RPMI7951 (cell line): Measurements from ENCODE around the gene CTSC. TPM values are rescaled to one million over a fixed set of nuclear protein-coding genes. Genes with fewer than 3 reads are reported as not detected.
"Not testable (repeated sequence)": the region's sequence is repeated elsewhere in the genome, so short reads cannot be mapped to it uniquely, and the experiment has no call there.

Source experiments
- DNase-seq: peaks from one replicate; pipeline ENCODE4 v3.0.0-alpha.2; 2012; ENCODE audit warnings: low read depth
- total RNA-seq: library from RNA; depleted of rRNA; stranded (reverse); fragments of >200 nt; shearing (Covaris generic); gene quantifications from 2 replicates; pipeline ENCODE4 v1.2.3, GENCODE V29; 2014

CTSC gene
- total RNA-seq, 1 experiment from 2014 or later: 164 TPM

DNA sequence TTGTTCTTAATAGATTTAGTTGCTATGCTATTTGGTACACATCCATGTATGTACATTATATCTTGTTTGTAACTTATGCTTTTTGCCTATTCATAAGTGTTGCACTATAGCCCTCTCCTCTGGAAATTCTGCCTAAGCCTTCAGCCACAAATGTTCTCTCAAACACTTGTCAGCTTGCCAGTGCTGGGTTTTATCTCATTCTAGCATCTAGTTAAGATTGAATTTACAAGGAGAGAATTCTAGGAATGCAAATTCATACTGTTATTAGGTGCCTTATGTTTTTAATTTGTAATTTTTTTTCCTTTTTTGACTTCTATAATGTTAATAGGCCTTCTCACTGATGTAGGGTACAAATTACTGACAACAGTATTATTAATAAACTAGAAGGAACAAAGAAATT, 14.6 kb upstream of the CTSC start:
- peak; percentile 35 for DNase-seq

- DNase-seq: no peak
These were observed 11.3 kb upstream of the CTSC start for GRCh38 chr11:88348870-88349269.

DNA sequence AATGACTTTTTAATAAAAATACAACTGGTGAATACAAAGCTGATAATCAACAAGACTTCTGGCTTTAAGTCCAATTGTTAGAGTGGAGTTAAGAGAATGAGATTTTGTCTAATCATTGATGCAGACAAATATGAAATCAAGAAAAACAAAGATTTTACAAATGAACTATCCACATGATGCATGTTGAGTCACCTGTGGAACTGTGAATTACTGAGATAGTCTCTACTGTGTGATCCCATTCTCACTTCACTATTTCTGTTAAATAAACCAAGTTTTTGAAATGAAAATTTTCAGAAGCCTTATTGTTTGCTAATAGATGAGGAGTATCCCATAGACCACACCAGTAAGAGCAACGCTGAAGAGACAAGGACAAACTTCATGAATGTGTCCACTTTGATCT, 8.4 kb upstream of the CTSC start:
- no peak for DNase-seq

GRCh38 chr11:88345408-88345807, 7.9 kb upstream of the CTSC start:
- peak; percentile 50 for DNase-seq

GRCh38 chr11:88344869-88345268, 7.3 kb upstream of the CTSC start:
- DNase-seq: no peak

- DNase-seq: no peak
These were observed 4.2 kb upstream of the CTSC start for GRCh38 chr11:88341522-88342251.

GRCh38 chr11:88340366-88340935, 2.9 kb upstream of the CTSC start:
- no peak for DNase-seq

GRCh38 chr11:88337987-88338668, 592 bp upstream of the CTSC start:
- DNase-seq: peak; percentile 81

DNA sequence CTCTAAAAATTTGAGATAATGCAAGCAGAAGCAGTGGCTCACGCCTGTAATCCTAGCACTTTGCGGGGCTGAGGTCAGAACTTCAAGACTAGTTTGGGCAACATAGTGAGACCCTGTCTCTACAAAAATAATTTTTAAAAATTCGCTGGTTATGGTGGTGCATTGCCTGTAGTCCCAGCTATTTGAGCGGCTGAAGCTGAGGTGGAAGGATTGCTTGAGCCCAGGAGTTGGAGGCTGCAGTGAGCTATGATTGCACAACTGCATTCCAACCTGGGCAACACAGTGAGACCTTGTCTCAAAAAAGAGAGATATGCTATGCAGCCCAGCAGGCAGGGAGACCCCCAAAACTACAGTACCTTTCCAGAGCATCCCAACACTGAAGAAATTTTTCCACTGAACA, 2.3 kb downstream of the CTSC start:
- DNase-seq: no peak

DNA sequence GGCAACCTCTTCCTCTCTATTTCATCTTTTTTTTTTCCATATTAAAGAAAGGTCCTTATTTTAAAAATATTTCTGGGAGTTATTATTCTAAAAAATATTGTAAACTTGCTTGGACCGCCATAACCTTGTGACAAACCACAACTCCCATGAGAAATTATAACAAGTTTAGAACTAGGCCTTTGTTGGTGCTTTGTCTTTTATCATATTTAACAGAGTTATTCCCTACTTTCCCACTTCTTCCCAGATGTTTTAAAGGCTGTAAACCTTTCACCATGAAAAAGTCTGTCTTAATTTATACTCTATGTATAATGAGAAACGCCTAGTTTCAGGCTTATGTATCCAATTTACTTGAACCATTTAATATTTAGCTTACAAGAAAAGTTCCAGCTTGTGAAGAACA, 3.7 kb downstream of the CTSC start:
- no peak for DNase-seq

GRCh38 chr11:88332851-88333250, 4.7 kb downstream of the CTSC start:
- DNase-seq: no peak

- DNase-seq: no peak
These were observed 6.6 kb downstream of the CTSC start for GRCh38 chr11:88330826-88331428.

DNA sequence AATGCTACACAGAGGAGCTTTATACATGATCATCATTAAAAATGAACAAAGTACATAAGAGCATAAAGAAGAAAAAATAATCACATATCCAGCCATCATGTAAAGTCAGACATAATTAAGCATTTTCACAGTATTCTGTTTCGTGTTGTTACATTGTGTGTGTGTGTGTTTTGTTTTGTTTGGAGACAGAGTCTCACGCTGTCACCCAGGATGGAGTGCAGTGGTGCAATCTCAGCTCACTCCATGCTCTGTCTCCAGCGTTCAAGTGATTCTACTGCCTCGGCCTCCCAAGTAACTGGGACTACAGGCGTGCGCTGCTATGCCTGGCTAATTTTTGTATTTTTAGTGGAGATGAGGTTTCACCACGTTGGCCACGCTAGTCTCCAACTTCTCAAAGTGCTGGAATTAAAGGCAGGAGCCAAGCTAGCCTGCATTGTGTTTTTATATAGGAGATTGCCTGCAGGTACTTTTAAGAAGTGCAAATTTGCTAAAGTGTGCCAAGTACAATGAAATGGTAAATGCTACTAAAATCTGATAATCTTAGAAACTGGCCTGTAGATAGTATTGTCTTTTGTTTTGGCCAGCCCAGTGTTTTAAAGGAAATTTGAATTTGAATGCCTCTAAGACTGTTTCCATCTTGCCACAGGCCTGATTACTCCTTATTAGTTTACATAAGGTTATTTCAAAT, 7.8 kb downstream of the CTSC start:
- DNase-seq: no peak

DNA sequence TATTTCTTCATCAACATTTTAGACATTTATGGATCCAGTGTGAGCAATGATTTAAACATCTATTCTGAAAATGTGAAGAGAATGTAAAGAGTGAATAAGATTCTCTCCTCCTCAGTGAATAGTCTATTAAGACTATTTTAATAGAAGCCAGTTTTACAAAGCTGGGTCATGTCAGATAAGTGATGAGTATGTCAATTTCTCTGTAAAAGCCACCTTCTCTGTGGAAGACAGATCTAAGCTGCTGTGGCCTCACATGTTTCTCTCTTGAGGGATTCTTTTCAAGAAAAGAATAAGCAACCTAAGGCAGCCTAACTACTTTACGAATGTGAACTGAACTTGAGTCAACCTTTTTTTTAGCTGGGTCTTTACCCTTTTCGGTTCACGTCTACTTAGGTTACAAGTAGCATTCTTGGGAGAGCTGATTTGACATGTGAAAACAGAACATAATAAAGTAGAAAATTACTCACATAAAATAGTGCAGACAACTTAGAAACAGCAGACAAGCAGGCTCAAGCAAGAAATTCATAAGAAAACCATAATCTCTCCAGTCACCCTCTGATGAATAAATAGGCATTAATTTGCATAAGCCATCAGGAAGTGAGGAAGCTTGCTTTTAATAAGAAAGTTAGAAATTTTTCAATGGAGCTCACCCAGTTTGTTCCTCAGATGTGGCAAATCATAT, 9.9 kb downstream of the CTSC start:
- DNase-seq: no peak

GRCh38 chr11:88327061-88327460, 10.5 kb downstream of the CTSC start:
- DNase-seq: no peak

- DNase-seq: no peak
These were observed 11.4 kb downstream of the CTSC start for GRCh38 chr11:88326099-88326498.

DNA sequence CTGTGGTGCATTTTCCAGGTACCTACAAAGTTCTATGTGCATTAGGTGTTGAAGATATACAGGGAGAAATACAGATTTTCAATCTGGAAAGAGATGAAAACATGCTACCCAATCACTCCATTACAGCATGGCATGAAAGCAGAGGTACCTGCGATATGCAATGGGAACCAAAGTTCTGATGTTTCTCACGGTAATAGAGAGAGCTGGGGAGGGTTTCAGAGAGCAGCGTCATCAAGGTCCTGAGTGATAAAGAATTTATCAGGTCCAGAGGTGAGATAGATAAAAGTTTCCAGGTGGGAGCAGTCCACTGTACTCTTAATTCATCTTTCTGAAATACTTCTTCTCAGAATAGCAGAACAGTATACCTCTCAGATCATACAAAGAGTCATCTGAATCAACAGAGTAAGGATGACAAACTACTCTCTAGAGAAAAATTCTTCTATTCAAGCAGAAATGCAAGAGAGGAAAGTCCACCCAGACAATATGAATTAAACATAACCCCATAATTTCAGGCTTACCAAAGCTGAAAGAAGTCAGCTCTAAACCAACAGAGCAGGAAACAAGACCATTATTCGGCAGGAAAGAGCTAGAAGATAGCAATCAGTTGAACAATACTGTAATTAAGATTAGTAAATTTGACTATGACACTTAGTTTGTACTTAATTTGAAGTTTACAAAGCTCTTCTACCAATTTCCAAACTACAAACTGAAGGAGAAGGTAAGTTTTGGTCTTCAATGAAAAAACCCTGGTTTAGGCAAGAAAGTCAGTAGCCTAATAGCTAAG, 12.8 kb downstream of the CTSC start:
- no peak for DNase-seq

- DNase-seq: not testable (repeated sequence)
These were observed 14.7 kb downstream of the CTSC start for GRCh38 chr11:88322881-88323280.

DNA sequence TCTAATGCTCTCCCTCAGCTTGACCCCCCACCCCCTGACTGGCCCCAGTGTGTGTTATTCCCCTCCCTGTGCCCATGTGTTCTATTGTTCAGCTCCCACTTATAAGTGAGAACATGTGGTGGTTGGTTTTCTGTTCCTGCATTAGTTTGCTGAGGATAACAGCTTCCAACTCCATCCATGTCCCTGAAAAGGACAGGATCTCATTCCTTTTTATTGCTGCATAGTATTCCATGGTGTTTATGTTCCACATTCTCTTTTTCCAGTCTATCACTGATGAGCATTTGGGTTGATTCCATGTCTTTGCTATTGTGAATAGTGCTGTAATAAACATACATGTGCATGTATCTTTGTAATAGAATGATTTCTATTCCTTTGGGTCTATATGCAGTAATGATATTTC, 16.1 kb downstream of the CTSC start:
- DNase-seq: not testable (repeated sequence)

GRCh38 chr11:88320149-88320559, 17.4 kb downstream of the CTSC start:
- peak; percentile 50 for DNase-seq

- DNase-seq: no peak
These were observed 19.5 kb downstream of the CTSC start for GRCh38 chr11:88318017-88318416.
